Activated T-helper 1 cell treated with Interleukin-2 at 50 U/mL for 16 hours (primary cell): ENCODE data around the gene SCRT2.

ENCODE experiments used
- DNase-seq: peaks from one replicate; pipeline ENCODE4 v3.0.0-alpha.2; 2020; ENCODE audit warnings: low read depth

The SCRT2 gene

DNA sequence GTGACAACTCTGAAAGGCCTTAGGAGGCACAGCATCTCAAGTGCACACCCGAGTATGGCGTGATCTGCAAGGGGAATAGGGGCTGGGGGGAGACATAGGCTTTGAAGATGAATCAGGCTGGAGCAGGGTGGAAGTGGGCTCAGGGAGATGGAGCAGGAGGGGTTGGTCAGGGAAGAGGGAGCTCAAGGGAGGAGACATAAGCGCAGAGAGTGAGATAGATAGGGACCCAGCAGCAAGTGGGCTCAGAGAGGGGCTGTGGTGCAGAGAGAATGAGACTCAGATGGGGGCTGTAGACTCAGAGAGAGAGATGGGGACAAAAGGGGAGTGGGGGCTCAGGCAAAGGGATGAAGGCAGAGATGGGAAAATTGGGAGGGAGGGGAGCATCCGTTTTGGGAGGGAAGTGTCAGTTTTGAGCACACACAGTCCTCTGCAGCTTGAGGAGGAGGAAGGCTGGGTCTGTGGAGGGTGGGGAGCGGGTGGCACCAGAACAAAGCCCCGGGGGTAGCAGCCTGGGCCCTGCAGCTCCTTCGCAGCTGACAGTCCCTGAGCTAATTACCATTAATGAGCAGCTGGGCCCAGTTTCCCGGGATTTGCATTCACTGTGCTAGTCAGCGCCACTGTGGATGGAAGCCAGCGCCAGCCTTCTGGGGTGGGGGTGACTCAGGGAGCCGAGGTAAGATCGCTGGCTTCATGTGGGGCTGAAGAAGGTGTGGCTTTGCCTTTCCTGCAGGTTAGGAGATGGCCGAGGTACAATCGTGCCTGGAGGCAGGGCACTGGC, 41.3 kb downstream of the SCRT2 start:
- no peak for DNase-seq

DNA sequence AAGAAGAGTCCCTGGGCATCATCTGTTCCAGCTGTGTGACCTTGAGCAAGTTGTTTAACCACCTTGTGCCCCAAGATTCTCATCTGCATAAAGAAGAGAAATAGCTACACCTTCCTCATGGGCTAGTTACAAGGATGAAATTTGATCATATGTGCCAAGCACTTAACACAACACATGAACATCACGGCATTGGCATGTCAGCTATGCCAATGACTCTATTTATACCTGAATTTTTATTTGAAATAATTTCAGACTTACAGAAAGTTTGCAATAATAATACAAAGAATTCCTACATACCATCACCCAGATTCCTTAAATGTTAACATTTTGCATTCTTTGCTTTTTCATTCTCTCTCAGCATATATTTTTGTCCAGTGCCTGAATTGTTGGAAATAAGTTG, 44.5 kb downstream of the SCRT2 start:
- no peak for DNase-seq

GRCh38 chr20:626579-626978, 49.0 kb downstream of the SCRT2 start:
- no peak for DNase-seq

- no peak for DNase-seq
These were observed 50.2 kb downstream of the SCRT2 start for GRCh38 chr20:625360-625932.

DNA sequence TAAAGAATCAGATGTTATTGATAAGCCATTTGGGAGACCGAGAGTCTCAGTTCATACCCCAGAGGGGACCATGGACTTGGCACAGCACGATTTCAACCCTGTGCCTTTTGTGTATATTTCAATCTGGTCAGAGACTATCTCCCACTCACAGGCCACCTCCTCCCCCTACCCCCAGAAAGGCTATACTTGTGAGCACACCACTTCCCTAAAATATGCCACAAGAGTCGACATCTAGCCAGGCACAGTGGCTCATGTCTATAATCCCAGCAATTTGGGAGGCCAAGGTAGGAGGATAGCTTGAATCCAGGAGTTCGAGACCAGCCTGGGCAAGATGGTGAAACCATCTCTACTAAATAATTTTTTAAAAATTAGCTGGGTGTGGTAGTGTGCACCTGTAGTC, 51.9 kb downstream of the SCRT2 start:
- DNase-seq = no peak

DNA sequence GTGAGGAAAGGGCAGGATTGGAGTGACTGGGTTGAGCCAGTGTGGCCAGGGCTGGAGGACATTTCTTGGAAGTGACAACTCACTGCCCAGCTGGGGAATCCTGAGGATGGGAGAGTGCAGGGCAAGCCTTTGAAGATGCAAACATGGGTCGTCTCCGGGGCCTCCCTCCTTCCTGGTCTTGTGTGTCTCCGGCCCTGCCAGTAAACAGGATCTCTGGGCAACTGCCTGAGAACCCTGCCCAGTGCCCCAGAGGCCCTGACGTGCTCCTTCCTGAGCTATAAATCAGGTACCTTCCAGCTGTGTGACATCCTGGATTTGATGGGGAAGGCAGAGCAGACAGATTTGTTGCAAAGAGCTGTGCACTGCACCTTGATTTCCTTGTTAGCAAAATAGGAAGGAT, 52.6 kb downstream of the SCRT2 start:
- DNase-seq = no peak

DNA sequence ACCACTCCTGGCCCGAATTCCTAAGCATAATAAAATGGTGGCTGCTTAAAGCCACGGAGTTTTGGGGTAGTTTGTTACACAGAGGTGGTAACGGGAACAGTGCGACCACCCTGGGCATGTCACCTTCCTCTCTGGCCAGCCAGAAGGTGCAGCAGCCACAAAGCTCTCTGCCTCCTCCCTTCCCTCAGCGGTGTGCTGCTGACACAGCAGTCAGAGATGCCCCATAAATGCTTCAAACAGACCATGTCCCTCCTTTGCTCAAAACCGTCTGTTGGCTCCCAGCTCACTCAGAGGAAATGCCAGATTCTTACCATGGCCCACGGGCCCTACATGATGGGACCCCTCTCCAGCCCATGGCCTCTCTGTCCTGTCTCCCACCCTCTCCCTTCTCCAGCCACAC, 53.4 kb downstream of the SCRT2 start:
- DNase-seq = no peak

GRCh38 chr20:621125-621756, 54.4 kb downstream of the SCRT2 start:
- DNase-seq = no peak

GRCh38 chr20:620246-620645, 55.4 kb downstream of the SCRT2 start:
- no peak for DNase-seq

DNA sequence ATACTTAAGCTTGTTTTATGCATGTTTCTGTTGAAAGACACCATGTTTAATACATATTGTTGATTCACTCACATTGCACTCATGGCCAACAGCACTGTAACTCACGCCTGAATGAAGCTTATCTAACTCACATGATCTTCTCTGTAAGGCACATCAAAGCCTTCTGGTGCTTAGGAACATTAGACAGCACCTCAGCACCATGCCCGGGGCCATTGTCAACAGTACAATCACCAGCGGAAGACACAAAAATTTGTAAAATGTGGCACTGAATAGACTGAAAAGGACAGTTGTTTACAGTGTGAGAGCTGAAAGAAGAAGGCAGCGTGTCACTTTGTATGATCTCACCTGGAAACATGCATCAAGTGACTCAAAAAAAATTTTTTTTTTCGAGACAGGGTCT, 56.6 kb downstream of the SCRT2 start:
- no peak for DNase-seq

GRCh38 chr20:617934-618690, 57.5 kb downstream of the SCRT2 start:
- DNase-seq = no peak

DNA sequence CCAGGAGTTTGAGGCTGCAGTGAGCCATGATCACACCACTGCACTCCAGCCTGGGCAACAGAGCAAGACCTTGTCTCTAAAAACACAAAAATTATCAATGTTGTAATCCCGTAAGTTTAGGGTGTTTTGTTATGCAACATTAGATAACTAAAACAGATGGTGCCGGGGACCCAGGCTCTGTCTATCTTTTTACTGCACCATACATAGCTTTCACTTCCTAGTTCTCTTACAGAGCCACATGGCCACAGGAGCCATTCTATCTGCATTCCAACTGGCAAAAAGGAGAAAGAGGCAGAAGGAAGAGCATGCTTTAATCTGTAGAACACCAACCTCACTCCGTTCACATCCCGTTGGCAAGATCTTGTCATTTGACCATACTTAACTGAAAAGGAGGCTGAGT, 60.1 kb downstream of the SCRT2 start:
- no peak for DNase-seq

DNA sequence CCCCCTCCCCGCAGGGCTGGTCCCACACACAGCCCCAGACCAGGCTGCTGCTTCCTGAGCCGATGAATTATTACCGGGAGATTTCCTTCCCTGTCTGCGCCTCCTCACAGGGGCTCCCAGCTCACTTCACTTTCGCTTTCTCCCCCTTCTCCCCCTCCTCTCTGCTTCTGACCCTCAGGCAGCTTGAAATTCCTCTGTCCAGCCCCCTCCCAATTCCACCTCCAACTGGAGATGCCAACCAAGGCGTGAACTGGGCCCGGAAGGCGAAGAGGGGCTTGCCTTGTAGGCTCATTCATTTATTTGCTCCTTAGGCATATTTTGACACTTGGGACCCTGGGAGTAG, 63.8 kb downstream of the SCRT2 start:
- no peak for DNase-seq
